Lower leg skin (tissue), 4 donors: Measurements from ENCODE around the gene EFHC1. TPM values are rescaled to one million over a fixed set of nuclear protein-coding genes. Genes with fewer than 3 reads are reported as not detected.

ENCODE experiments used
- DNase-seq, 2 donors: peaks; one replicate each; pipeline ENCODE4 v3.0.0-alpha.2; 2019; ENCODE audit warnings: low spot score in 2 of 2
- H3K4me3 ChIP-seq: fragments of 200-600 bp; sonication (generic); 2 replicates; pipeline ENCODE4 v1.5.1; 2017; ENCODE audit warnings: mild to moderate bottlenecking, low read depth; ENCODE audit not compliant: poor library complexity, severe bottlenecking
- CTCF ChIP-seq, 3 donors: fragments of 450-650 bp; IDR thresholded peaks; one replicate each; pipeline ENCODE4 v1.5.1; 2016; ENCODE audit warnings: antibody characterized with exemption in 3 of 3, mild to moderate bottlenecking in 3 of 3, moderate library complexity in 2 of 3
- POLR2A ChIP-seq, 2 donors: fragments of 450-650 bp; IDR thresholded peaks; one replicate each; pipeline ENCODE4 v1.6.1; 2016 to 2017; ENCODE audit warnings: antibody characterized with exemption in 2 of 2, mild to moderate bottlenecking in 1 of 2, moderate library complexity in 1 of 2
- WGBS, 2 donors: methylation state at CpG; one replicate each; pipeline ENCODE4 v1.1.5; 2018; 5-methylcytosine and 5-hydroxymethylcytosine counted together
- intact Hi-C: fragments of 100-400 bp; cut with DNase I; formaldehyde crosslinking; loops from one replicate; pipeline ENCODE4 v1.15.0; 2023; ENCODE audit warnings: low total_unique reads
- total RNA-seq, 4 donors: library from RNA; depleted of rRNA; stranded (reverse); fragments of >200 nt; gene quantifications; one replicate each; pipeline ENCODE4 v1.1.0, GENCODE V29; 2016

The EFHC1 gene
- total RNA-seq, 4 donors from 2014 or later = 12.2 to 22.8 (median 18.1) TPM

GRCh38 chr6:52400313-52401041 lies 19.7 kb upstream of the EFHC1 start:
- WGBS, 2 donors = 82 to 86% methylated on average over 2 of the region's 2 CpGs
- no peak for DNase-seq
- no peak overlapping the region for H3K4me3 ChIP-seq
- no peak for TF ChIP-seq POLR2A (IDR thresholded peaks at IDR 0.05)
- no peak for TF ChIP-seq CTCF (IDR thresholded peaks at IDR 0.05)
- intact Hi-C loops = no loop called here

GRCh38 chr6:52403086-52403485 lies 17.1 kb upstream of the EFHC1 start:
- TF ChIP-seq CTCF (IDR thresholded peaks at IDR 0.05) (no peak), POLR2A (IDR thresholded peaks at IDR 0.05) (no peak)
- no peak overlapping the region for H3K4me3 ChIP-seq
- intact Hi-C loops = no loop called here
- DNase-seq = no peak
- WGBS, 2 donors = 91 to 93% methylated on average over 26 of the region's 26 CpGs

GRCh38 chr6:52403627-52404026 lies 16.5 kb upstream of the EFHC1 start:
- WGBS, 2 donors = 44 to 48% methylated on average over 9 of the region's 9 CpGs
- intact Hi-C loops = no loop called here
- TF ChIP-seq POLR2A (IDR thresholded peaks at IDR 0.05) = no peak
- TF ChIP-seq CTCF (IDR thresholded peaks at IDR 0.05) = no peak

GRCh38 chr6:52405243-52405642 lies 14.9 kb upstream of the EFHC1 start:
- 93 to 96% methylated on average over 1 of the region's 1 CpG for WGBS, 2 donors
- no peak for DNase-seq
- TF ChIP-seq POLR2A (IDR thresholded peaks at IDR 0.05) (no peak), CTCF (IDR thresholded peaks at IDR 0.05) (no peak)
- no peak overlapping the region for H3K4me3 ChIP-seq
- intact Hi-C loops = no loop called here

More at GRCh38 chr6:52403627-52404026, 16.5 kb upstream of the EFHC1 start:
- DNase-seq = peak; percentile 74 to 91
- H3K4me3 ChIP-seq = no peak overlapping the region

- no peak for DNase-seq
- intact Hi-C loops = no loop called here
- H3K4me3 ChIP-seq = no peak overlapping the region
- no peak for TF ChIP-seq CTCF (IDR thresholded peaks at IDR 0.05)
- no peak for TF ChIP-seq POLR2A (IDR thresholded peaks at IDR 0.05)
These were observed 12.7 kb upstream of the EFHC1 start for GRCh38 chr6:52407467-52407866.

- no peak for DNase-seq
- intact Hi-C loops = no loop called here
- 46 to 61% methylated on average over 1 of the region's 1 CpG for WGBS, 2 donors
- TF ChIP-seq POLR2A (IDR thresholded peaks at IDR 0.05) = no peak
- no peak for TF ChIP-seq CTCF (IDR thresholded peaks at IDR 0.05)
- no peak overlapping the region for H3K4me3 ChIP-seq
These were observed 10.6 kb upstream of the EFHC1 start for GRCh38 chr6:52409499-52409898.
